NCI-H128 (cell line): ENCODE results near the gene PLPP4.
"Not testable (repeated sequence)": the region's sequence is repeated elsewhere in the genome, so short reads cannot be mapped to it uniquely, and the experiment has no call there.

ENCODE experiments used
- DNase-seq: peaks from one replicate; lab custom pipeline; 2025; ENCODE audit not compliant: unreplicated experiment; lab: John Stamatoyannopoulos, UW

PLPP4 gene

GRCh38 chr10:120485946-120486345, 28.9 kb downstream of the PLPP4 start:
- DNase-seq: no peak

- no peak for DNase-seq
Observed at GRCh38 chr10:120486671-120487205, 29.7 kb downstream of the PLPP4 start.

GRCh38 chr10:120490288-120490687, 33.3 kb downstream of the PLPP4 start:
- no peak for DNase-seq

GRCh38 chr10:120492346-120492745, 35.3 kb downstream of the PLPP4 start:
- DNase-seq: no peak

GRCh38 chr10:120493411-120494312, 36.6 kb downstream of the PLPP4 start:
- no peak for DNase-seq

GRCh38 chr10:120494313-120494710, 37.3 kb downstream of the PLPP4 start:
- DNase-seq: no peak

- DNase-seq: no peak
Observed at GRCh38 chr10:120495226-120496009, 38.4 kb downstream of the PLPP4 start.

GRCh38 chr10:120499883-120500282, 42.9 kb downstream of the PLPP4 start:
- DNase-seq: no peak

- DNase-seq: no peak
Observed at GRCh38 chr10:120503689-120504088, 46.7 kb downstream of the PLPP4 start.

GRCh38 chr10:120504227-120504626, 47.2 kb downstream of the PLPP4 start:
- not testable (repeated sequence) for DNase-seq

- no peak for DNase-seq
Observed at GRCh38 chr10:120505056-120505455, 48.0 kb downstream of the PLPP4 start.

GRCh38 chr10:120505866-120506265, 48.8 kb downstream of the PLPP4 start:
- no peak for DNase-seq

GRCh38 chr10:120506674-120507073, 49.6 kb downstream of the PLPP4 start:
- no peak for DNase-seq

GRCh38 chr10:120507175-120507574, 50.1 kb downstream of the PLPP4 start:
- no peak for DNase-seq

GRCh38 chr10:120507651-120508050, 50.6 kb downstream of the PLPP4 start:
- no peak for DNase-seq

GRCh38 chr10:120508393-120508792, 51.4 kb downstream of the PLPP4 start:
- no peak for DNase-seq

- no peak for DNase-seq
Observed at GRCh38 chr10:120508966-120509365, 51.9 kb downstream of the PLPP4 start.

GRCh38 chr10:120511165-120511564, 54.1 kb downstream of the PLPP4 start:
- DNase-seq: no peak

GRCh38 chr10:120513307-120513796, 56.3 kb downstream of the PLPP4 start:
- DNase-seq: no peak

- no peak for DNase-seq
Observed at GRCh38 chr10:120514035-120514620, 57.1 kb downstream of the PLPP4 start.

GRCh38 chr10:120514959-120515358, 57.9 kb downstream of the PLPP4 start:
- DNase-seq: no peak
